ENCODE data around the gene DCC.
A peak's percentile ranks its signal among the peaks of the same experiment; 100 is the strongest.

- TF ChIP-seq CTCF (conservative IDR thresholded peaks at IDR 0.05; ENCODE audit: low read depth in 2 of 2) (no peak), REST (IDR thresholded peaks at IDR 0.05; ENCODE audit: unreplicated experiment) (no peak), EZH2 (IDR thresholded peaks at IDR 0.05; ENCODE audit: low read depth, unreplicated experiment) (peak; percentile 5), POLR2AphosphoS5 (IDR thresholded peaks at IDR 0.05; ENCODE audit: low read depth) (no peak)
Observed at GRCh38 chr18:52341103-52341432, 1.1 kb downstream of the DCC start.

Measured in GM23338 (cell line).